PC-9 (cell line): ENCODE data around the gene HSD3B7. TPM values are rescaled to one million over a fixed set of nuclear protein-coding genes. Genes with fewer than 3 reads are reported as not detected.
A peak's percentile ranks its signal among the peaks of the same experiment; 100 is the strongest.

Experiments used
- BruUV-seq: library from RNA; stranded (reverse); fragments of 400-500 nt; replicated peaks from 2 replicates; lab custom pipeline; 2021; lab: Mats Ljungman, UMichigan
- CTCF ChIA-PET: fragments of 300-600 bp; sonication (Branson Sonifier 250); formaldehyde crosslinking; loops from one replicate; lab custom pipeline; 2022; ENCODE audit warnings: antibody characterized with exemption; lab: Charles Lee
- POLR2A ChIA-PET: fragments of 300-600 bp; sonication (Branson Sonifier 250); formaldehyde crosslinking; loops from one replicate; lab custom pipeline; 2022; ENCODE audit warnings: antibody characterized with exemption; ENCODE audit not compliant: unreplicated experiment; lab: Charles Lee
- DNase-seq, 2 experiments: peaks; one replicate each; pipeline versions ENCODE4 v3.0.0 to v3.0.0-alpha.2; 2015 to 2022; ENCODE audit warnings: mixed read lengths in 1 of 2
- H2AFZ ChIP-seq: fragments of 200-600 bp; sonication (generic); 2 replicates; pipeline ENCODE4 v1.8.1; 2017; ENCODE audit warnings: antibody characterized with exemption
- H3F3A ChIP-seq: fragments of 200-600 bp; sonication (generic); 2 replicates; pipeline ENCODE4 v1.8.1; 2017; ENCODE audit warnings: antibody characterized with exemption, mild to moderate bottlenecking, low read depth; ENCODE audit not compliant: insufficient read depth
- H3K27ac ChIP-seq: fragments of 200-600 bp; sonication (generic); 2 replicates; pipeline ENCODE4 v1.6.1; 2016; ENCODE audit warnings: mixed run types
- H3K27me3 ChIP-seq: fragments of 200-600 bp; sonication (generic); 2 replicates; pipeline ENCODE4 v1.6.1; 2016; ENCODE audit warnings: low read depth, mixed run types; ENCODE audit not compliant: insufficient read depth
- H3K36me3 ChIP-seq: fragments of 200-600 bp; sonication (generic); 2 replicates; pipeline ENCODE4 v1.6.1; 2016; ENCODE audit warnings: low read depth, mixed run types
- H3K4me1 ChIP-seq: fragments of 200-600 bp; sonication (generic); replicated peaks from 2 replicates; pipeline ENCODE4 v1.6.1; 2016; ENCODE audit warnings: mixed run types; ENCODE audit not compliant: insufficient read depth
- H3K4me2 ChIP-seq: fragments of 200-600 bp; sonication (generic); 2 replicates; pipeline ENCODE4 v1.6.1; 2017; ENCODE audit warnings: mixed run types
- H3K4me3 ChIP-seq: fragments of 200-600 bp; sonication (generic); 2 replicates; pipeline ENCODE4 v1.6.1; 2016; ENCODE audit warnings: mixed run types
- H3K79me2 ChIP-seq: fragments of 200-600 bp; sonication (generic); 2 replicates; pipeline ENCODE4 v1.6.1; 2017; ENCODE audit warnings: low read depth, mixed run types
- H3K9me2 ChIP-seq: fragments of 200-600 bp; sonication (generic); 2 replicates; pipeline ENCODE4 v1.8.1; 2017; ENCODE audit warnings: mild to moderate bottlenecking; ENCODE audit not compliant: insufficient read depth
- H3K9me3 ChIP-seq: fragments of 200-600 bp; sonication (generic); 2 replicates; pipeline ENCODE4 v1.8.1; 2016; ENCODE audit warnings: low read depth; ENCODE audit not compliant: insufficient read depth
- H4K20me1 ChIP-seq: fragments of 200-600 bp; sonication (generic); 2 replicates; pipeline ENCODE4 v1.8.1; 2017; ENCODE audit not compliant: insufficient read depth
- EZH2 ChIP-seq: fragments of 200-600 bp; sonication (generic); IDR thresholded peaks from 2 replicates; pipeline ENCODE4 v1.8.0; 2017; ENCODE audit warnings: antibody characterized with exemption, low read depth
- intact Hi-C: fragments of 100-400 bp; cut with micrococcal nuclease; formaldehyde crosslinking; loops from one replicate; pipeline ENCODE4 v1.10.0; 2022; ENCODE audit not compliant: unreplicated experiment
- total RNA-seq: library from RNA; stranded (reverse); gene quantifications from 2 replicates; pipeline ENCODE4 v1.2.3, GENCODE V29; 2021
- TF ChIP-seq, protein P1 (sequence below): fragments of 200-600 bp; sonication (generic); conservative IDR thresholded peaks from 2 replicates; pipeline ENCODE4 v1.6.1; 2017; ENCODE audit warnings: mixed run types, antibody characterized with exemption, mild to moderate bottlenecking, moderate library complexity

HSD3B7 gene
- total RNA-seq, 1 experiment from 2014 or later, result 34.8 TPM

GRCh38 chr16:31006589-31006988, 21.6 kb downstream of the HSD3B7 start:
- ChIA-PET POLR2A (interaction anchor here (0.6 kb wide), 1 partner anchor 57 kb away, joined by 8 read pairs; no protein-coding TSS in a partner anchor), CTCF (interaction anchor here (0.6 kb wide), 1 partner anchor 52 kb away, joined by 6 read pairs; no protein-coding TSS in a partner anchor)
- peaks cover 10% of the 10 kb centered on the region for H3K4me1 ChIP-seq
- no peak for TF ChIP-seq EZH2
- TF ChIP-seq, protein P1, sequence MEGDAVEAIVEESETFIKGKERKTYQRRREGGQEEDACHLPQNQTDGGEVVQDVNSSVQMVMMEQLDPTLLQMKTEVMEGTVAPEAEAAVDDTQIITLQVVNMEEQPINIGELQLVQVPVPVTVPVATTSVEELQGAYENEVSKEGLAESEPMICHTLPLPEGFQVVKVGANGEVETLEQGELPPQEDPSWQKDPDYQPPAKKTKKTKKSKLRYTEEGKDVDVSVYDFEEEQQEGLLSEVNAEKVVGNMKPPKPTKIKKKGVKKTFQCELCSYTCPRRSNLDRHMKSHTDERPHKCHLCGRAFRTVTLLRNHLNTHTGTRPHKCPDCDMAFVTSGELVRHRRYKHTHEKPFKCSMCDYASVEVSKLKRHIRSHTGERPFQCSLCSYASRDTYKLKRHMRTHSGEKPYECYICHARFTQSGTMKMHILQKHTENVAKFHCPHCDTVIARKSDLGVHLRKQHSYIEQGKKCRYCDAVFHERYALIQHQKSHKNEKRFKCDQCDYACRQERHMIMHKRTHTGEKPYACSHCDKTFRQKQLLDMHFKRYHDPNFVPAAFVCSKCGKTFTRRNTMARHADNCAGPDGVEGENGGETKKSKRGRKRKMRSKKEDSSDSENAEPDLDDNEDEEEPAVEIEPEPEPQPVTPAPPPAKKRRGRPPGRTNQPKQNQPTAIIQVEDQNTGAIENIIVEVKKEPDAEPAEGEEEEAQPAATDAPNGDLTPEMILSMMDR, result no peak
- no peaks in the 10 kb centered on the region for H3K79me2 ChIP-seq
- no peak overlapping the region for H3K4me2 ChIP-seq
- H3K27ac ChIP-seq, result no peak overlapping the region
- peaks cover 9% of the 10 kb centered on the region; the same call in 1 of the 2 replicates for H3K27me3 ChIP-seq
- no peaks in the 10 kb centered on the region for H4K20me1 ChIP-seq
- H3K9me2 ChIP-seq, result no peaks in the 10 kb centered on the region
- peaks cover 14% of the 10 kb centered on the region; the same call in 1 of the 2 replicates for H3F3A ChIP-seq
- H3K4me3 ChIP-seq, result no peak overlapping the region
- BruUV-seq, result no TSS peak
- no peaks in the 10 kb centered on the region for H3K9me3 ChIP-seq
- DNase-seq, result no peak
- intact Hi-C loops, result no loop called here
- H3K36me3 ChIP-seq, result no peaks in the 10 kb centered on the region
- H2AFZ ChIP-seq, result no peak overlapping the region

DNA sequence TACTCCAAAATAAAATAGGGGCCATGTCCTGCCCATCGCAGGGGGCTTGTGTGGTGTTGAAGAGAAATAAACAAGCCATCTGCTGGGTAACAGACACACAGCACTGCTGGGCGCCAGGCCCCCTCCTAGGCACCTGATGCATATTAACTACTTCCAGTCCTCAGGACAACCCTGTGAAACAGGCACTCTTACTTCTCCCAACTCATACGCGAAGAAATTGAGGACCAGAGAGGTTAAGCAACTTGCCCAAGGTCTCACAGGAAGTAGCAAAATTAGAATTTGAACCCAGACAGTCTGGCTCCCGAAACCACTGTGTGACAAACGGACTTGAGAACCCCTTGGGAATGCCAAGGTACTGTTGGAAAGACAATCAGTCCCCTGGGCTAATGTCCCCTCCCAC, 22.7 kb downstream of the HSD3B7 start:
- TF ChIP-seq, protein P1, result no peak
- no peak for TF ChIP-seq EZH2
- no peak overlapping the region for H3K4me3 ChIP-seq
- H2AFZ ChIP-seq, result no peak overlapping the region
- H3K9me2 ChIP-seq, result no peaks in the 10 kb centered on the region
- peaks cover 14% of the 10 kb centered on the region; the same call in 1 of the 2 replicates for H3F3A ChIP-seq
- no peaks in the 10 kb centered on the region for H3K36me3 ChIP-seq
- H4K20me1 ChIP-seq, result no peaks in the 10 kb centered on the region
- H3K4me1 ChIP-seq, result peaks cover 10% of the 10 kb centered on the region
- no peak for DNase-seq
- peaks cover 13% of the 10 kb centered on the region; the same call in 1 of the 2 replicates for H3K27me3 ChIP-seq
- no peaks in the 10 kb centered on the region for H3K9me3 ChIP-seq
- no TSS peak for BruUV-seq
- CTCF ChIA-PET, result no interaction called here
- no peak overlapping the region for H3K27ac ChIP-seq
- intact Hi-C loops, result no loop called here
- no peaks in the 10 kb centered on the region for H3K79me2 ChIP-seq
- POLR2A ChIA-PET, result interaction anchor here (0.6 kb wide), 1 partner anchor 106 kb away, joined by 6 read pairs; no protein-coding TSS in a partner anchor
- H3K4me2 ChIP-seq, result no peak overlapping the region

GRCh38 chr16:31008149-31008548, 23.1 kb downstream of the HSD3B7 start:
- DNase-seq, result no peak
- ChIA-PET CTCF (no interaction called here), POLR2A (interaction anchor here (0.6 kb wide), 1 partner anchor 106 kb away, joined by 6 read pairs; no protein-coding TSS in a partner anchor)
- Histone ChIP-seq H3K27ac (no peak overlapping the region), H2AFZ (no peak overlapping the region), H3K27me3 (peaks cover 13% of the 10 kb centered on the region; the same call in 1 of the 2 replicates), H3K4me2 (peak overlapping the region; percentile 41; the same call in 1 of the 2 replicates), H3K4me1 (peaks cover 10% of the 10 kb centered on the region), H3F3A (peaks cover 14% of the 10 kb centered on the region; the same call in 1 of the 2 replicates), H3K9me3 (no peaks in the 10 kb centered on the region), H3K9me2 (no peaks in the 10 kb centered on the region), H3K36me3 (no peaks in the 10 kb centered on the region), H4K20me1 (no peaks in the 10 kb centered on the region), H3K4me3 (no peak overlapping the region), H3K79me2 (no peaks in the 10 kb centered on the region)
- BruUV-seq, result no TSS peak
- TF ChIP-seq EZH2, result no peak
- TF ChIP-seq, protein P1, result no peak
- intact Hi-C loops, result no loop called here
